ENCODE measurements around the gene TNFRSF21. TPM values are rescaled to one million over a fixed set of nuclear protein-coding genes. Genes with fewer than 3 reads are reported as not detected.

Gene TNFRSF21
- total RNA-seq, 1 donor from 2014 or later = 28.9 TPM

GRCh38 chr6:47248446-47248845 lies 61.3 kb downstream of the TNFRSF21 start:
- Histone ChIP-seq H3K4me3 (no peak overlapping the region), H3K36me3 (peaks cover 18% of the 10 kb centered on the region), H3K27me3 (no peaks in the 10 kb centered on the region), H3K9me3 (no peaks in the 10 kb centered on the region), H3K4me1 (peaks cover 16% of the 10 kb centered on the region), H3K27ac (no peak overlapping the region)
- no peak for TF ChIP-seq CTCF (IDR thresholded peaks at IDR 0.05)
- ATAC-seq = no peak
- intact Hi-C loops (cut with DNase I) = no loop called here
- no peak for DNase-seq

- intact Hi-C loops (cut with DNase I) = no loop called here
Observed at GRCh38 chr6:47247227-47247797, 62.4 kb downstream of the TNFRSF21 start.

GRCh38 chr6:47246551-47246950 lies 63.2 kb downstream of the TNFRSF21 start:
- Histone ChIP-seq H3K27ac (peak overlapping the region; percentile 33), H3K4me3 (no peak overlapping the region), H3K4me1 (peaks cover 29% of the 10 kb centered on the region), H3K9me3 (no peaks in the 10 kb centered on the region), H3K36me3 (peaks cover 3% of the 10 kb centered on the region), H3K27me3 (no peaks in the 10 kb centered on the region)
- DNase-seq (no peak), ATAC-seq (no peak)
- intact Hi-C loops (cut with DNase I) = no loop called here
- no peak for TF ChIP-seq CTCF (IDR thresholded peaks at IDR 0.05)

More at GRCh38 chr6:47247227-47247797, 62.4 kb downstream of the TNFRSF21 start:
- Histone ChIP-seq H3K4me1 (peaks cover 21% of the 10 kb centered on the region), H3K9me3 (no peaks in the 10 kb centered on the region), H3K27ac (no peak overlapping the region), H3K27me3 (no peaks in the 10 kb centered on the region), H3K4me3 (no peak overlapping the region), H3K36me3 (peaks cover 8% of the 10 kb centered on the region)
- ATAC-seq (peak; percentile 60), DNase-seq (no peak)
- no peak for TF ChIP-seq CTCF (IDR thresholded peaks at IDR 0.05)

GRCh38 chr6:47245745-47246371 lies 63.8 kb downstream of the TNFRSF21 start:
- Histone ChIP-seq H3K27ac (peak overlapping the region; percentile 33), H3K4me1 (peaks cover 30% of the 10 kb centered on the region)
- TF ChIP-seq CTCF (IDR thresholded peaks at IDR 0.05) = no peak

GRCh38 chr6:47242483-47243386 lies 67.0 kb downstream of the TNFRSF21 start:
- Histone ChIP-seq H3K4me3 (no peak overlapping the region), H3K36me3 (no peaks in the 10 kb centered on the region), H3K9me3 (no peaks in the 10 kb centered on the region), H3K4me1 (peaks cover 24% of the 10 kb centered on the region), H3K27ac (peak overlapping the region; percentile 55), H3K27me3 (no peaks in the 10 kb centered on the region)
- peak; percentile 94 for DNase-seq
- intact Hi-C loops (cut with DNase I) = no loop called here
- TF ChIP-seq CTCF (IDR thresholded peaks at IDR 0.05) = no peak
- peak; percentile 98 for ATAC-seq

More at GRCh38 chr6:47245745-47246371, 63.8 kb downstream of the TNFRSF21 start:
- H3K27me3 ChIP-seq = no peaks in the 10 kb centered on the region
- H3K9me3 ChIP-seq = no peaks in the 10 kb centered on the region
- H3K36me3 ChIP-seq = peaks cover 1% of the 10 kb centered on the region
- intact Hi-C loops (cut with DNase I) = no loop called here
- ATAC-seq (peak; percentile 20), DNase-seq (no peak)
- no peak overlapping the region for H3K4me3 ChIP-seq
